Measurements from ENCODE around the gene ORM2. TPM values are rescaled to one million over a fixed set of nuclear protein-coding genes. Genes with fewer than 3 reads are reported as not detected.

ORM2 gene
- total RNA-seq, 1 experiment from 2014 or later = 0.59 TPM

- no peak overlapping the region for H3K9ac ChIP-seq (ENCODE audit: low read length)
- no peak overlapping the region for H2AFZ ChIP-seq (ENCODE audit: low read depth, low read length, poor library complexity, severe bottlenecking)
- H4K20me1 ChIP-seq (ENCODE audit: insufficient read depth) = no peaks in the 10 kb centered on the region
- CTCF ChIA-PET = interaction anchor here (1.4 to 1.5 kb wide), 2 partner anchors 178 to 205 kb away, joined by 5 to 9 read pairs; no protein-coding TSS in a partner anchor
- intact Hi-C loops (cut with micrococcal nuclease) = no loop called here
- POLR2A ChIA-PET = no interaction called here
- no TSS peak for BruUV-seq (replicated peaks)
- H3K4me1 ChIP-seq (ENCODE audit: control insufficient read depth in 1 of 2, insufficient read depth in 2 of 2, low read length in 2 of 2) = no peaks in the 10 kb centered on the region
- ATAC-seq (no peak), DNase-seq (ENCODE audit: low read depth, low spot score) (no peak)
- no peak for TF ChIP-seq ZNF274 (IDR thresholded peaks at IDR 0.05; ENCODE audit: low read depth, low read length)
- TF ChIP-seq RAD21 (IDR thresholded peaks at IDR 0.05; ENCODE audit: low read depth) = no peak
- no peak for TF ChIP-seq ATF3 (IDR thresholded peaks at IDR 0.05)
- TF ChIP-seq ZBTB33 (IDR thresholded peaks at IDR 0.05; ENCODE audit: extremely low read depth, insufficient replicate concordance, low read length) = no peak
- no peak for TF ChIP-seq YY1 (IDR thresholded peaks at IDR 0.05; ENCODE audit: extremely low read depth, insufficient replicate concordance, low read depth, low read length)
- no peak for TF ChIP-seq ZFX (IDR thresholded peaks at IDR 0.05)
- no peak for TF ChIP-seq EZH2phosphoT487 (IDR thresholded peaks at IDR 0.05; ENCODE audit: borderline replicate concordance)
- no peak for TF ChIP-seq REST (IDR thresholded peaks at IDR 0.05; ENCODE audit: low read depth)
- no peak for TF ChIP-seq POLR2A (IDR thresholded peaks at IDR 0.05; ENCODE audit: borderline replicate concordance, extremely low read depth, insufficient read depth, insufficient read length)
- no peak for TF ChIP-seq POLR2AphosphoS5 (IDR thresholded peaks at IDR 0.05; ENCODE audit: low read depth, low read length)
- TF ChIP-seq MAX (IDR thresholded peaks at IDR 0.05) = no peak
- no peak for TF ChIP-seq TCF7L2 (IDR thresholded peaks at IDR 0.05; ENCODE audit: borderline replicate concordance, extremely low read depth, insufficient read depth, insufficient read length)
- no peak for TF ChIP-seq JUND (IDR thresholded peaks at IDR 0.05)
- no peak for TF ChIP-seq EZH2 (IDR thresholded peaks at IDR 0.05)
- no peak for TF ChIP-seq CTCF (IDR thresholded peaks at IDR 0.05 in 2 of 3, conservative IDR thresholded peaks at IDR 0.05 in 1 of 3; ENCODE audit: borderline replicate concordance in 1 of 3, insufficient read depth in 1 of 3, low read depth in 2 of 3, low read length in 2 of 3)
- TF ChIP-seq FOSL1 (IDR thresholded peaks at IDR 0.05; ENCODE audit: low read depth) = no peak
- no peak for TF ChIP-seq ELF1 (IDR thresholded peaks at IDR 0.05; ENCODE audit: borderline replicate concordance, low read depth)
- no peak for TF ChIP-seq SRF (IDR thresholded peaks at IDR 0.05; ENCODE audit: low read depth)
- TF ChIP-seq CBX3 (IDR thresholded peaks at IDR 0.05; ENCODE audit: low read depth) = no peak
- TF ChIP-seq SIN3A (IDR thresholded peaks at IDR 0.05; ENCODE audit: low read depth) = no peak
- H3K27me3 ChIP-seq (ENCODE audit: insufficient read depth, low read length) = no peaks in the 10 kb centered on the region
- RAD21 ChIA-PET (ENCODE audit: low non-redundant PET in 1 of 2, low total read pairs in 2 of 2, uncharacterized antibody in 2 of 2, unreplicated experiment in 2 of 2) = no interaction called here
- H3K4me2 ChIP-seq (ENCODE audit: low read length) = no peak overlapping the region
- no peaks in the 10 kb centered on the region for H3K9me2 ChIP-seq (ENCODE audit: insufficient read depth)
- H3K36me3 ChIP-seq (ENCODE audit: control insufficient read depth in 1 of 2, insufficient read depth in 2 of 2, low read length in 2 of 2) = no peaks in the 10 kb centered on the region
- no peak overlapping the region for H3K4me3 ChIP-seq (replicated peaks in 1 of 2; ENCODE audit: low read depth in 1 of 2, low read length in 2 of 2)
- no peaks in the 10 kb centered on the region for H3K9me3 ChIP-seq (ENCODE audit: control insufficient read depth in 1 of 2, insufficient read depth in 1 of 2, low read depth in 1 of 2, low read length in 2 of 2)
- no peaks in the 10 kb centered on the region for H3K79me2 ChIP-seq (ENCODE audit: insufficient read depth, low read length)
- H3K27ac ChIP-seq (ENCODE audit: low read depth, low read length) = no peak overlapping the region
These were observed 42.5 kb upstream of the ORM2 start for GRCh38 chr9:114287001-114287762.
